ENCODE data around the gene IGF2. TPM values are rescaled to one million over a fixed set of nuclear protein-coding genes. Genes with fewer than 3 reads are reported as not detected.

IGF2 gene
- total RNA-seq, 5 donors from 2014 or later (not counting 1 experiment from before 2014, with no cell fraction given) = 0.30 to 0.98 (median 0.60) TPM; not detected in 1

GRCh38 chr11:2092956-2093412 lies 46.2 kb downstream of the IGF2 start:
- no peaks in the 10 kb centered on the region for H3K9me3 Mint-ChIP-seq
- peak; percentile 83 to 96 (median 91) for ATAC-seq (replicated peaks in 1 of 4)
- H3K4me3 ChIP-seq (ENCODE audit: control insufficient read depth in 1 of 2, extremely low read depth in 1 of 2, low read length in 1 of 2) = peak overlapping the region in 1 of 2 donors; percentile 12
- H3K27ac Mint-ChIP-seq = peak overlapping the region in 1 of 2 donors; percentile 46
- CTCF ChIA-PET = interaction anchor here in 1 of 2 donors (0.6 kb wide), 1 partner anchor 463 kb away, joined by 3 read pairs; the partner anchor contains the start of gene KRTAP5-5
- H3K9me3 ChIP-seq = no peaks in the 10 kb centered on the region
- DNase-seq = peak; percentile 52 to 82 (median 72)
- H3K27me3 Mint-ChIP-seq = peaks cover 0 to 19% of the 10 kb centered on the region in 2 donors
- peaks cover 7 to 22% of the 10 kb centered on the region in 2 experiments for H3K4me1 ChIP-seq (ENCODE audit: control insufficient read depth in 1 of 2, extremely low read depth in 1 of 2, insufficient read depth in 2 of 2, low read length in 2 of 2)
- H3K4me3 Mint-ChIP-seq = peak overlapping the region in 1 of 3 donors; percentile 64
- no peaks in the 10 kb centered on the region for H3K36me3 ChIP-seq (ENCODE audit: control insufficient read depth in 2 of 2, extremely low read depth in 1 of 2, insufficient read depth in 1 of 2, low read length in 1 of 2)
- peaks cover 11 to 16% (median 14%) of the 10 kb centered on the region in 3 donors for H3K4me1 Mint-ChIP-seq
- POLR2A ChIA-PET = no interaction called here
- WGBS (ENCODE audit: insufficient coverage) = 11% methylated on average over 9 of the region's 10 CpGs
- peaks cover 0 to 58% of the 10 kb centered on the region in 2 experiments for H3K27me3 ChIP-seq (replicated peaks in 1 of 2; ENCODE audit: control insufficient read depth in 2 of 2, extremely low read depth in 1 of 2, insufficient read depth in 2 of 2, low read length in 1 of 2)
- H3K27ac ChIP-seq (ENCODE audit: low read length) = no peak overlapping the region
- no peaks in the 10 kb centered on the region for H3K36me3 Mint-ChIP-seq

GRCh38 chr11:2092464-2092910 lies 46.7 kb downstream of the IGF2 start:
- no peak for DNase-seq
- Mint-ChIP-seq H3K27me3 (peaks cover 0 to 19% of the 10 kb centered on the region in 2 donors), H3K4me1 (peaks cover 11 to 16% (median 14%) of the 10 kb centered on the region in 3 donors), H3K36me3 (no peaks in the 10 kb centered on the region), H3K4me3 (peak overlapping the region in 1 of 3 donors; percentile 64), H3K27ac (peak overlapping the region in 1 of 2 donors; percentile 46), H3K9me3 (no peaks in the 10 kb centered on the region)
- no peaks in the 10 kb centered on the region for H3K36me3 ChIP-seq (ENCODE audit: control insufficient read depth in 2 of 2, extremely low read depth in 1 of 2, insufficient read depth in 1 of 2, low read length in 1 of 2)
- H3K4me1 ChIP-seq (ENCODE audit: control insufficient read depth in 1 of 2, extremely low read depth in 1 of 2, insufficient read depth in 2 of 2, low read length in 2 of 2) = peaks cover 7 to 22% of the 10 kb centered on the region in 2 experiments
- WGBS (ENCODE audit: insufficient coverage) = 70% methylated on average over 9 of the region's 9 CpGs
- no peak for ATAC-seq (replicated peaks in 1 of 4)
- CTCF ChIA-PET = interaction anchor here in 1 of 2 donors (0.6 kb wide), 1 partner anchor 463 kb away, joined by 3 read pairs; the partner anchor contains the start of gene KRTAP5-5
- H3K27me3 ChIP-seq (replicated peaks in 1 of 2; ENCODE audit: control insufficient read depth in 2 of 2, extremely low read depth in 1 of 2, insufficient read depth in 2 of 2, low read length in 1 of 2) = peaks cover 0 to 58% of the 10 kb centered on the region in 2 experiments
- no peak overlapping the region for H3K4me3 ChIP-seq (ENCODE audit: control insufficient read depth in 1 of 2, extremely low read depth in 1 of 2, low read length in 1 of 2)
- H3K9me3 ChIP-seq = no peaks in the 10 kb centered on the region
- POLR2A ChIA-PET = no interaction called here
- H3K27ac ChIP-seq (ENCODE audit: low read length) = no peak overlapping the region

GRCh38 chr11:2091786-2092463 lies 47.3 kb downstream of the IGF2 start:
- DNase-seq (no peak), ATAC-seq (replicated peaks in 1 of 4) (no peak)
- CTCF ChIA-PET = no interaction called here
- H3K4me3 ChIP-seq (ENCODE audit: control insufficient read depth in 1 of 2, extremely low read depth in 1 of 2, low read length in 1 of 2) = no peak overlapping the region
- POLR2A ChIA-PET = no interaction called here
- H3K9me3 ChIP-seq = no peaks in the 10 kb centered on the region
- peaks cover 0 to 56% of the 10 kb centered on the region in 2 experiments for H3K27me3 ChIP-seq (replicated peaks in 1 of 2; ENCODE audit: control insufficient read depth in 2 of 2, extremely low read depth in 1 of 2, insufficient read depth in 2 of 2, low read length in 1 of 2)
- H3K9me3 Mint-ChIP-seq = no peaks in the 10 kb centered on the region
- H3K4me1 ChIP-seq (ENCODE audit: control insufficient read depth in 1 of 2, extremely low read depth in 1 of 2, insufficient read depth in 2 of 2, low read length in 2 of 2) = peaks cover 7 to 22% of the 10 kb centered on the region in 2 experiments
- peak overlapping the region in 1 of 3 donors; percentile 17 for H3K4me3 Mint-ChIP-seq
- H3K27me3 Mint-ChIP-seq = peaks cover 0 to 21% of the 10 kb centered on the region in 2 donors
- H3K27ac ChIP-seq (ENCODE audit: low read length) = no peak overlapping the region
- 86% methylated on average over 16 of the region's 18 CpGs for WGBS (ENCODE audit: insufficient coverage)
- no peak overlapping the region for H3K27ac Mint-ChIP-seq
- H3K36me3 Mint-ChIP-seq = no peaks in the 10 kb centered on the region
- H3K36me3 ChIP-seq (ENCODE audit: control insufficient read depth in 2 of 2, extremely low read depth in 1 of 2, insufficient read depth in 1 of 2, low read length in 1 of 2) = no peaks in the 10 kb centered on the region
- peaks cover 11 to 16% (median 14%) of the 10 kb centered on the region in 3 donors for H3K4me1 Mint-ChIP-seq

DNA sequence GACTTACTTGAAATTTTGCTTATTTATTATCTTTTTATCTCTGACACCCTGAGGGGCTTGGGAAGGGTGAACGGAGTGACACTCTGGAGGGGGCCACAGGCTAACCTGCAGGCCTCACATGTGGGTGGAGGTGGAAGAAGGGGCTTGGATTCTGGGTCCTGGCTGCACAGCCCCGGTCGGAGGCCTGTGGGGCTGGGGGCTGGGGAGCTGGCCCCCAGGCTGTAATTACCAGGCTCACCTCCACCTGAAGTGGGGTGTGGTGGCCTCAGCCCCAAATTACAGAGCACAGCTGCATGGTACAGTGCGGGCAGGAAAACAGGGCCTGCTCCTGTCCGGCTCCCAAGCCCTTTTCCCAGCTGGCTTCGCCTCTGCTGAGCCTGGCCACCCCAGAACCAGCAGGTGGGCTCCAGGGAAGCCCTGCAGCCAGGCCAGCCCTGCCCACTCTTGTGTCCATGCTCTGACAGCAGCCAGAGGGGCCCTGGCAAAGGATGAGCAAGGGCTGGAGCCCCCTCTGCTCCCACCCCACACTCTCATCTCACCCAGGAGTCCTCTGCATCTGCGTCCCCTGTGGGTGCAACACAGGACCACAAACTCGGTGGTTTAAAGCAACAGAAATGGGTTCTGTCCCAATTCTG lies 48.0 kb downstream of the IGF2 start:
- H3K36me3 Mint-ChIP-seq = no peaks in the 10 kb centered on the region
- POLR2A ChIA-PET = no interaction called here

DNA sequence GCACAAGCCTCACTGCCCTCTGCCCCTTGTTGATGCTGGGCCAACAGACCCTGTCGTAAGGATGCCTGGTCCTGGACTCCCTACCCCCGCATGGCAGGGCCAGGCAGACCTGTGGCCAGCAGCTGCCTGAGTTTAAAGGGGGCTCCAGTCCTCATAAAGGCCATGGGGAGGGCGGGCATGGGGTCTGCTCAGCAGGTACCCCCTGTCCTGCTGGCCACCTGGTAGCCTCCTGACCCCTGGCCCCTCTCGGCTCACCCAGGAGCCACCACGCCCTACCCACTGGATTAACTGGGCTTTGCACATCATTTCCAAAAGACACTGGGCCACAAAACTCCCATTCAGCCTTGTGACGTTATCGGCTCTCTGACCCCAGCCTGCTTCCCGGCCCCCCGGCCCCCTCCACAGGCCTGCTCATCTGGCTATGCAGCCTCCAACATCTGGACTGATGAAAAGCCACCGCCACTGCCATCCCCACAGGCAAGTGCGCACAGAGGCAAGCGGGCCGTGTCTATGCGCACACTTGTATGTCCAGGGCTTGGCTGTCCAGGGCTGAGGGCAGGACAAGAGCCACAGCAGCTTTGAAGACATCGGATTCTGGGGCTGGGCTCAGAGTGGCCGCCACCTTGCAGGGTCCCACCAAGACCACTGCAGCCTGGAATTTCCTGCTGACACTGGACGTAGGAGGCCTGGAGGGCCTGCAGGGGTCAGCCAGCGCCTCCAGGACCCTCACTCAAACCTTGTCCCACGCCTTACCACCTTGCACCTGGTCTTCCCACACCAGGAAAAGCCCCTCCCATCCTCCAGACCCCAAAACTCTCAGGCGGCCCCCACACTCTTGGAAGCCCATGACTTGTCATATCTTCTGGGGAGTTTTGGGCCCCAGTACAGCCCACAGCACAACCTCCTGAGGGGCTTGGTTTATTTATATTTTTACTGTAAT lies 48.7 kb downstream of the IGF2 start:
- DNase-seq = peak in 1 of 35 experiments; percentile 19
- peaks cover 2 to 17% of the 10 kb centered on the region in 2 donors for H3K27me3 Mint-ChIP-seq
- Histone ChIP-seq H3K4me3 (ENCODE audit: control insufficient read depth in 1 of 2, extremely low read depth in 1 of 2, low read length in 1 of 2) (no peak overlapping the region), H3K36me3 (ENCODE audit: control insufficient read depth in 2 of 2, extremely low read depth in 1 of 2, insufficient read depth in 1 of 2, low read length in 1 of 2) (no peaks in the 10 kb centered on the region), H3K27ac (ENCODE audit: low read length) (no peak overlapping the region), H3K4me1 (ENCODE audit: control insufficient read depth in 1 of 2, extremely low read depth in 1 of 2, insufficient read depth in 2 of 2, low read length in 2 of 2) (peaks cover 7 to 22% of the 10 kb centered on the region in 2 experiments), H3K9me3 (no peaks in the 10 kb centered on the region), H3K27me3 (replicated peaks in 1 of 2; ENCODE audit: control insufficient read depth in 2 of 2, extremely low read depth in 1 of 2, insufficient read depth in 2 of 2, low read length in 1 of 2) (peaks cover 0 to 69% of the 10 kb centered on the region in 2 experiments)
- peaks cover 11 to 16% (median 14%) of the 10 kb centered on the region in 3 donors for H3K4me1 Mint-ChIP-seq
- no peaks in the 10 kb centered on the region for H3K36me3 Mint-ChIP-seq
- no peaks in the 10 kb centered on the region for H3K9me3 Mint-ChIP-seq
- 86% methylated on average over 17 of the region's 20 CpGs for WGBS (ENCODE audit: insufficient coverage)
- CTCF ChIA-PET = no interaction called here
- H3K4me3 Mint-ChIP-seq = no peak overlapping the region
- no peak for ATAC-seq (replicated peaks in 1 of 4)
- POLR2A ChIA-PET = no interaction called here
- no peak overlapping the region for H3K27ac Mint-ChIP-seq

More for the DNA sequence above, 48.0 kb downstream of the IGF2 start:
- Mint-ChIP-seq H3K4me3 (no peak overlapping the region), H3K4me1 (peaks cover 11 to 16% (median 14%) of the 10 kb centered on the region in 3 donors), H3K27ac (no peak overlapping the region), H3K9me3 (no peaks in the 10 kb centered on the region), H3K27me3 (peaks cover 0 to 21% of the 10 kb centered on the region in 2 donors)
- Histone ChIP-seq H3K4me1 (ENCODE audit: control insufficient read depth in 1 of 2, extremely low read depth in 1 of 2, insufficient read depth in 2 of 2, low read length in 2 of 2) (peaks cover 7 to 22% of the 10 kb centered on the region in 2 experiments), H3K4me3 (ENCODE audit: control insufficient read depth in 1 of 2, extremely low read depth in 1 of 2, low read length in 1 of 2) (no peak overlapping the region), H3K36me3 (ENCODE audit: control insufficient read depth in 2 of 2, extremely low read depth in 1 of 2, insufficient read depth in 1 of 2, low read length in 1 of 2) (no peaks in the 10 kb centered on the region), H3K9me3 (no peaks in the 10 kb centered on the region), H3K27ac (ENCODE audit: low read length) (no peak overlapping the region), H3K27me3 (replicated peaks in 1 of 2; ENCODE audit: control insufficient read depth in 2 of 2, extremely low read depth in 1 of 2, insufficient read depth in 2 of 2, low read length in 1 of 2) (peaks cover 0 to 61% of the 10 kb centered on the region in 2 experiments)
- 78% methylated on average over 7 of the region's 8 CpGs for WGBS (ENCODE audit: insufficient coverage)
- CTCF ChIA-PET = no interaction called here
- ATAC-seq (replicated peaks in 1 of 4) (no peak), DNase-seq (no peak)

All from T-cell (primary cell).